Fibroblast of upper back skin (primary cell): Measurements from ENCODE around the gene DNAI2.
A peak's percentile ranks its signal among the peaks of the same experiment; 100 is the strongest.

Experiments
- DNase-seq: peaks from one replicate; pipeline ENCODE4 v3.0.0-alpha.2; 2013

DNAI2 gene

GRCh38 chr17:74274060-74274708, at the start of gene DNAI2:
TSS of gene DNAI2 (plus strand) at chr17:74274234. CDS start at chr17:74281818, 7,584 bp downstream.
- no peak for DNase-seq

GRCh38 chr17:74224959-74225725, 48.9 kb upstream of the DNAI2 start:
- DNase-seq, result no peak

- no peak for DNase-seq
These were observed 47.8 kb upstream of the DNAI2 start for GRCh38 chr17:74226252-74226651.

- DNase-seq, result no peak
These were observed 46.6 kb upstream of the DNAI2 start for GRCh38 chr17:74227271-74228080.

GRCh38 chr17:74228306-74228978, 45.6 kb upstream of the DNAI2 start:
- DNase-seq, result no peak

GRCh38 chr17:74230896-74231295, 43.1 kb upstream of the DNAI2 start:
- no peak for DNase-seq

- DNase-seq, result no peak
These were observed 41.8 kb upstream of the DNAI2 start for GRCh38 chr17:74231928-74232907.

- no peak for DNase-seq
These were observed 40.1 kb upstream of the DNAI2 start for GRCh38 chr17:74233937-74234336.

GRCh38 chr17:74234486-74234885, 39.5 kb upstream of the DNAI2 start:
- DNase-seq, result no peak

- no peak for DNase-seq
These were observed 38.9 kb upstream of the DNAI2 start for GRCh38 chr17:74235040-74235581.

- DNase-seq, result no peak
These were observed 38.1 kb upstream of the DNAI2 start for GRCh38 chr17:74235911-74236371.

- DNase-seq, result no peak
These were observed 36.7 kb upstream of the DNAI2 start for GRCh38 chr17:74237321-74237720.

- peak; percentile 70 for DNase-seq
These were observed 34.9 kb upstream of the DNAI2 start for GRCh38 chr17:74239172-74239571.

GRCh38 chr17:74240618-74241205, 33.3 kb upstream of the DNAI2 start:
- peak; percentile 83 for DNase-seq

- no peak for DNase-seq
These were observed 32.6 kb upstream of the DNAI2 start for GRCh38 chr17:74241431-74241830.

GRCh38 chr17:74241847-74242246, 32.2 kb upstream of the DNAI2 start:
- DNase-seq, result no peak

- DNase-seq, result no peak
These were observed 30.9 kb upstream of the DNAI2 start for GRCh38 chr17:74243013-74243755.

- DNase-seq, result no peak
These were observed 29.9 kb upstream of the DNAI2 start for GRCh38 chr17:74244128-74244527.

- no peak for DNase-seq
These were observed 29.5 kb upstream of the DNAI2 start for GRCh38 chr17:74244548-74244947.

GRCh38 chr17:74245145-74245831, 28.7 kb upstream of the DNAI2 start:
- DNase-seq, result peak; percentile 13
